Endothelial cell of umbilical vein (primary cell): ENCODE data around the gene RELL2. TPM values are rescaled to one million over a fixed set of nuclear protein-coding genes. Genes with fewer than 3 reads are reported as not detected.

Source experiments
- BruUV-seq: library from RNA; stranded (reverse); fragments of 400-500 nt; replicated peaks from 2 replicates; lab custom pipeline; 2021; lab: Mats Ljungman, UMichigan
- CTCF ChIA-PET: fragments of 300-600, 350-600 bp; sonication (Branson Sonifier 250); formaldehyde crosslinking; loops from one replicate; lab custom pipeline; 2021; ENCODE audit warnings: antibody characterized with exemption, inconsistent platforms; lab: Charles Lee
- POLR2A ChIA-PET: fragments of 300-600, 350-600 bp; sonication (Branson Sonifier 250); formaldehyde crosslinking; loops from one replicate; lab custom pipeline; 2021; ENCODE audit warnings: antibody characterized with exemption, inconsistent platforms; lab: Charles Lee
- DNase-seq: peaks from one replicate; pipeline ENCODE4 v3.0.0-alpha.2; 2011; ENCODE audit warnings: low read depth, low spot score
- FAIRE-seq: peaks from 2 replicates; lab custom pipeline; 2011; peaks lifted over from hg19 to GRCh38; lab: Jason Lieb, UNC
- H2AFZ ChIP-seq: 2 replicates; pipeline ENCODE4 v1.6.0; 2012; ENCODE audit warnings: low read depth, low read length, control low read depth, inconsistent platforms
- H3K27ac ChIP-seq: 2 replicates; pipeline ENCODE4 v1.5.1; 2011; ENCODE audit warnings: low read depth, mild to moderate bottlenecking, control low read depth, low read length, moderate library complexity; ENCODE audit not compliant: insufficient read depth
- H3K27me3 ChIP-seq, 2 experiments: 2 replicates each; pipeline versions ENCODE4 v1.6.0 to v1.6.1; 2011; ENCODE audit warnings: low read length in 2 of 2, mixed read lengths in 1 of 2; ENCODE audit not compliant: control insufficient read depth in 2 of 2, insufficient read depth in 2 of 2
- H3K36me3 ChIP-seq, 2 experiments: 2 replicates in 1 of 2; 3 replicates in 1 of 2; pipeline ENCODE4 v1.5.1; 2011; ENCODE audit warnings: low read length in 2 of 2, mild to moderate bottlenecking in 1 of 2, moderate library complexity in 1 of 2; ENCODE audit not compliant: control insufficient read depth in 2 of 2, insufficient read depth in 2 of 2; ENCODE audit errors: extremely low read depth in 1 of 2
- H3K4me1 ChIP-seq: 3 replicates; pipeline ENCODE4 v1.5.1; 2011; ENCODE audit warnings: mild to moderate bottlenecking, low read length; ENCODE audit not compliant: control insufficient read depth, insufficient read depth; ENCODE audit errors: extremely low read depth
- H3K4me2 ChIP-seq: 2 replicates; pipeline ENCODE4 v1.6.1; 2011; ENCODE audit warnings: low read length, control low read depth, mixed read lengths; ENCODE audit not compliant: insufficient read depth
- H3K4me3 ChIP-seq, 3 experiments: fragments of 200-600 bp in 1 of 3; sonication (generic), shearing (Covaris generic) in 1 of 3; replicated peaks in 1 of 3; 2 replicates each; pipeline ENCODE4 v1.5.1; 2011 to 2016; ENCODE audit warnings: control low read depth in 3 of 3, low read length in 3 of 3, mild to moderate bottlenecking in 2 of 3, inconsistent platforms in 1 of 3, low read depth in 1 of 3, moderate library complexity in 1 of 3; ENCODE audit not compliant: insufficient read depth in 1 of 3
- H3K79me2 ChIP-seq: 2 replicates; pipeline ENCODE4 v1.6.0; 2012; ENCODE audit warnings: low read length, inconsistent platforms; ENCODE audit not compliant: control insufficient read depth, insufficient read depth
- H3K9ac ChIP-seq: replicated peaks from 2 replicates; pipeline ENCODE3; 2011; ENCODE audit warnings: low read length, control low read depth; ENCODE audit not compliant: insufficient read depth; ENCODE audit errors: extremely low read depth
- H3K9me1 ChIP-seq: replicated peaks from 3 replicates; pipeline ENCODE4 v1.6.0; 2011; ENCODE audit warnings: mild to moderate bottlenecking, low read length; ENCODE audit not compliant: control insufficient read depth, insufficient read depth; ENCODE audit errors: extremely low read depth
- H3K9me3 ChIP-seq: replicated peaks from 2 replicates; pipeline ENCODE4 v1.5.1; 2012; ENCODE audit warnings: low read length, inconsistent platforms; ENCODE audit not compliant: control insufficient read depth, insufficient read depth
- H4K20me1 ChIP-seq: replicated peaks from 2 replicates; pipeline ENCODE3; 2011; ENCODE audit warnings: mild to moderate bottlenecking, low read length; ENCODE audit not compliant: control insufficient read depth, insufficient read depth; ENCODE audit errors: extremely low read depth
- CTCF ChIP-seq, 2 donors: IDR thresholded peaks; 1 replicate in 1 of 2; 2 replicates in 1 of 2; pipeline ENCODE4 v1.5.1; 2011; ENCODE audit warnings: low read length in 2 of 2, mild to moderate bottlenecking in 2 of 2, moderate library complexity in 2 of 2, control low read depth in 1 of 2, inconsistent platforms in 1 of 2, low read depth in 1 of 2; ENCODE audit not compliant: insufficient read depth in 1 of 2; ENCODE audit errors: extremely low read depth in 1 of 2
- EZH2 ChIP-seq: IDR thresholded peaks from 2 replicates; pipeline ENCODE4 v1.6.1; 2012; ENCODE audit warnings: borderline replicate concordance, low read depth, mild to moderate bottlenecking, moderate library complexity, low read length, inconsistent platforms; ENCODE audit not compliant: severe bottlenecking
- FOS ChIP-seq: IDR thresholded peaks from 2 replicates; pipeline ENCODE4 v1.6.1; 2011; ENCODE audit warnings: mild to moderate bottlenecking, low read length, moderate library complexity, borderline replicate concordance; ENCODE audit not compliant: insufficient read depth
- GATA2 ChIP-seq: IDR thresholded peaks from 2 replicates; pipeline ENCODE4 v1.7.0; 2011; ENCODE audit warnings: low read depth, mild to moderate bottlenecking, moderate library complexity, mixed read lengths, low read length; ENCODE audit not compliant: insufficient read length, insufficient read depth
- JUN ChIP-seq: IDR thresholded peaks from 2 replicates; pipeline ENCODE4 v1.6.1; 2011; ENCODE audit warnings: borderline replicate concordance, low read depth; ENCODE audit not compliant: insufficient read length, insufficient read depth
- MAX ChIP-seq: IDR thresholded peaks from 2 replicates; pipeline ENCODE4 v1.6.1; 2011; ENCODE audit not compliant: insufficient read depth, insufficient read length
- MYC ChIP-seq: IDR thresholded peaks from one replicate; pipeline ENCODE4 v1.6.1; 2011; ENCODE audit warnings: mild to moderate bottlenecking, low read depth, low read length
- POLR2A ChIP-seq: IDR thresholded peaks from 2 replicates; pipeline ENCODE4 v1.6.1; 2012; ENCODE audit warnings: low read depth, mild to moderate bottlenecking, control low read depth, low read length
- POLR2AphosphoS5 ChIP-seq: IDR thresholded peaks from 2 replicates; pipeline ENCODE4 v1.6.1; 2012; ENCODE audit warnings: low read depth, mild to moderate bottlenecking, control low read depth, low read length, moderate library complexity; ENCODE audit not compliant: insufficient read depth
- dilution Hi-C: fragments of 300-500 bp; cut with MboI; formaldehyde crosslinking; loops from one replicate; pipeline ENCODE4 v1.15.0; 2019; ENCODE audit warnings: low sequenced_read_pairs; ENCODE audit not compliant: extremely low pct_ligation_motif_present
- intact Hi-C: fragments of 100-400 bp; cut with micrococcal nuclease; formaldehyde crosslinking; loops from one replicate; pipeline ENCODE4 v1.10.0; 2022
- polyA plus RNA-seq, 4 experiments: library from polyadenylated mRNA; depleted of rRNA in 3 of 4; stranded (reverse) in 3 of 4; unstranded in 1 of 4; fragments of >200 nt; gene quantifications; 2 replicates each; pipeline versions ENCODE4 v1.2.1 to v1.2.3, GENCODE V29; 2011 to 2012; ENCODE audit warnings: missing spikeins in 1 of 4
- total RNA-seq: library from RNA; stranded (reverse); gene quantifications from 2 replicates; pipeline ENCODE4 v1.2.3, GENCODE V29; 2021

The RELL2 gene
- total and polyA plus RNA-seq, 2 donors (not counting 3 experiments of a cell fraction or from before 2014, with no cell fraction given), result 3.4 to 3.6 TPM

GRCh38 chr5:141647851-141648250 is 11.1 kb downstream of the RELL2 start:
- FAIRE-seq, result no peak
- BruUV-seq, result no TSS peak
- CTCF ChIA-PET, result interaction anchor here (1.6 to 2.9 kb wide), 2 partner anchors 10 to 56 kb away, joined by 4 to 12 read pairs; no protein-coding TSS in a partner anchor
- POLR2A ChIA-PET, result no interaction called here
- Histone ChIP-seq H3K4me1 (peaks cover 9% of the 10 kb centered on the region), H3K9ac (no peak overlapping the region), H3K27ac (no peak overlapping the region), H3K36me3 (peaks cover 0 to 15% of the 10 kb centered on the region in 2 experiments), H3K27me3 (no peaks in the 10 kb centered on the region), H3K9me3 (no peaks in the 10 kb centered on the region), H3K4me3 (no peak overlapping the region), H4K20me1 (no peaks in the 10 kb centered on the region), H2AFZ (no peak overlapping the region), H3K9me1 (no peaks in the 10 kb centered on the region), H3K4me2 (no peak overlapping the region), H3K79me2 (no peaks in the 10 kb centered on the region)
- intact Hi-C loops, result no loop called here
- DNase-seq, result no peak
- no peak for TF ChIP-seq MAX
- no peak for TF ChIP-seq MYC
- no peak for TF ChIP-seq POLR2AphosphoS5
- no peak for TF ChIP-seq FOS
- no peak for TF ChIP-seq GATA2
- no peak for TF ChIP-seq EZH2
- TF ChIP-seq POLR2A, result no peak
- no peak for TF ChIP-seq CTCF (IDR thresholded peaks at IDR 0.05; ENCODE audit: extremely low read depth in 1 of 2, insufficient read depth in 1 of 2, low read depth in 1 of 2, low read length in 2 of 2)
- no peak for TF ChIP-seq JUN
- dilution Hi-C loops, result no loop called here
